Measurements from ENCODE around the gene EXT2. TPM values are rescaled to one million over a fixed set of nuclear protein-coding genes. Genes with fewer than 3 reads are reported as not detected.

The EXT2 gene
- polyA plus RNA-seq, 1 donor, result 51.6 TPM

GRCh38 chr11:44192462-44193100 is 97.1 kb downstream of the EXT2 start:
- no peak for DNase-seq
- 90% methylated on average over 2 of the region's 4 CpGs for WGBS (ENCODE audit: insufficient coverage, low lambda C conversion rate)
- Histone ChIP-seq H3K4me3 (ENCODE audit: low read length) (no peak overlapping the region), H3K27ac (ENCODE audit: low read length) (no peak overlapping the region), H3K27me3 (ENCODE audit: control insufficient read depth, insufficient read depth, low read length) (no peaks in the 10 kb centered on the region), H3K9me3 (ENCODE audit: control insufficient read depth, low read depth, low read length) (peaks cover 10% of the 10 kb centered on the region), H3K36me3 (ENCODE audit: control insufficient read depth, insufficient read depth, low read length) (peaks cover 8% of the 10 kb centered on the region), H3K4me1 (ENCODE audit: control insufficient read depth, insufficient read depth, low read length) (no peaks in the 10 kb centered on the region)

DNA sequence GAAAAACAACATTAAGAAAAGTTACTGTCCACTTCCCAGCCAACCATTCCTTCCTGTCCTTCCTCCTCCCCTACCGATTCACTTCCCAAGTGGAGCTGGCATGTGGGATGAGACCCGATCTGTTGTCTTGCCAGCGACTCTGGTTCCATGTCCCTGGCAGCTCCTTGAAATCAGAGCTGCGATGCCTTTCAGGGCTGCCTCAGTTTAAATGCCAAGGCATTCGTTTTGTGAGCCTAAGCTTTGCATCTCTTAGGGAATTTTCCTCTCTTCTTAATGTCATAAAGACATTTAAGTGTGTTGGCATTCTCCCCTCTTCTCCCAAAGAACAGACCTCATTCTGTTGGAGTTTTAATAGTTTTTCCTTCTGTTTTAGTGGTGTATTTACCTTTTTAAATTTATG is 98.4 kb downstream of the EXT2 start:
- DNase-seq, result no peak
- Histone ChIP-seq H3K4me3 (ENCODE audit: low read length) (no peak overlapping the region), H3K36me3 (ENCODE audit: control insufficient read depth, insufficient read depth, low read length) (peaks cover 8% of the 10 kb centered on the region), H3K27ac (ENCODE audit: low read length) (no peak overlapping the region), H3K4me1 (ENCODE audit: control insufficient read depth, insufficient read depth, low read length) (no peaks in the 10 kb centered on the region), H3K27me3 (ENCODE audit: control insufficient read depth, insufficient read depth, low read length) (no peaks in the 10 kb centered on the region), H3K9me3 (ENCODE audit: control insufficient read depth, low read depth, low read length) (peaks cover 10% of the 10 kb centered on the region)
- WGBS (ENCODE audit: insufficient coverage, low lambda C conversion rate), result no CpG with 5 or more reads among the region's 5 CpGs

- H3K4me1 ChIP-seq (ENCODE audit: control insufficient read depth, insufficient read depth, low read length), result no peaks in the 10 kb centered on the region
- no peak overlapping the region for H3K27ac ChIP-seq (ENCODE audit: low read length)
- peak in 1 of 2 donors; percentile 20 for DNase-seq
- peaks cover 11% of the 10 kb centered on the region for H3K36me3 ChIP-seq (ENCODE audit: control insufficient read depth, insufficient read depth, low read length)
- H3K9me3 ChIP-seq (ENCODE audit: control insufficient read depth, low read depth, low read length), result peaks cover 5% of the 10 kb centered on the region
- WGBS (ENCODE audit: insufficient coverage, low lambda C conversion rate), result 60% methylated on average over 2 of the region's 2 CpGs
- H3K27me3 ChIP-seq (ENCODE audit: control insufficient read depth, insufficient read depth, low read length), result no peaks in the 10 kb centered on the region
- no peak overlapping the region for H3K4me3 ChIP-seq (ENCODE audit: low read length)
Measured at GRCh38 chr11:44198146-44198724, 102.8 kb downstream of the EXT2 start.

DNA sequence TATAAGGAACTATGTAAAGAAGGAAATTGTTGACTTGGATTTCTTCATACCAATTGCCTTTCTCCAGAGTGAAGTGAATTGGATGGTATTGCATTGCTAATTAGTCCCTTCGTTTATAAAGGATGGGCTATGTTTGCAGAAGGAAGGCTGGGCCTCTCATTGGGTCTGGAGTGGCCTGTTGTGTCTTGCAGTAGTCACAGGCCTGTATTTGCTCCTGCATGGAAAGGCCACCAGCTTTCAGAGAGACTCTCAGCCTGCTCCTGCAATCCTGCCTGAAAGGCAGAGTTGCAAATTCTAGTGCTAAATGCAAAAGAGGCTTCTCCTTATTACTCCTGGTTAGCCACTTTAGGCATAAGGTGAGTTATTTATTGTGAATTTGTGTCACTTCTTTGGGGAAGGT is 103.8 kb downstream of the EXT2 start:
- Histone ChIP-seq H3K36me3 (ENCODE audit: control insufficient read depth, insufficient read depth, low read length) (peaks cover 11% of the 10 kb centered on the region), H3K27me3 (ENCODE audit: control insufficient read depth, insufficient read depth, low read length) (no peaks in the 10 kb centered on the region), H3K27ac (ENCODE audit: low read length) (no peak overlapping the region), H3K4me3 (ENCODE audit: low read length) (no peak overlapping the region), H3K4me1 (ENCODE audit: control insufficient read depth, insufficient read depth, low read length) (no peaks in the 10 kb centered on the region), H3K9me3 (ENCODE audit: control insufficient read depth, low read depth, low read length) (peaks cover 5% of the 10 kb centered on the region)
- WGBS (ENCODE audit: insufficient coverage, low lambda C conversion rate), result no CpG with 5 or more reads among the region's 1 CpG
- DNase-seq, result no peak

- H3K9me3 ChIP-seq (ENCODE audit: control insufficient read depth, low read depth, low read length), result peaks cover 5% of the 10 kb centered on the region
- no CpG with 5 or more reads among the region's 4 CpGs for WGBS (ENCODE audit: insufficient coverage, low lambda C conversion rate)
- H3K27me3 ChIP-seq (ENCODE audit: control insufficient read depth, insufficient read depth, low read length), result no peaks in the 10 kb centered on the region
- H3K27ac ChIP-seq (ENCODE audit: low read length), result no peak overlapping the region
- no peak for DNase-seq
- peaks cover 11% of the 10 kb centered on the region for H3K36me3 ChIP-seq (ENCODE audit: control insufficient read depth, insufficient read depth, low read length)
- no peak overlapping the region for H3K4me3 ChIP-seq (ENCODE audit: low read length)
- no peaks in the 10 kb centered on the region for H3K4me1 ChIP-seq (ENCODE audit: control insufficient read depth, insufficient read depth, low read length)
Measured at GRCh38 chr11:44199816-44200215, 104.3 kb downstream of the EXT2 start.

DNA sequence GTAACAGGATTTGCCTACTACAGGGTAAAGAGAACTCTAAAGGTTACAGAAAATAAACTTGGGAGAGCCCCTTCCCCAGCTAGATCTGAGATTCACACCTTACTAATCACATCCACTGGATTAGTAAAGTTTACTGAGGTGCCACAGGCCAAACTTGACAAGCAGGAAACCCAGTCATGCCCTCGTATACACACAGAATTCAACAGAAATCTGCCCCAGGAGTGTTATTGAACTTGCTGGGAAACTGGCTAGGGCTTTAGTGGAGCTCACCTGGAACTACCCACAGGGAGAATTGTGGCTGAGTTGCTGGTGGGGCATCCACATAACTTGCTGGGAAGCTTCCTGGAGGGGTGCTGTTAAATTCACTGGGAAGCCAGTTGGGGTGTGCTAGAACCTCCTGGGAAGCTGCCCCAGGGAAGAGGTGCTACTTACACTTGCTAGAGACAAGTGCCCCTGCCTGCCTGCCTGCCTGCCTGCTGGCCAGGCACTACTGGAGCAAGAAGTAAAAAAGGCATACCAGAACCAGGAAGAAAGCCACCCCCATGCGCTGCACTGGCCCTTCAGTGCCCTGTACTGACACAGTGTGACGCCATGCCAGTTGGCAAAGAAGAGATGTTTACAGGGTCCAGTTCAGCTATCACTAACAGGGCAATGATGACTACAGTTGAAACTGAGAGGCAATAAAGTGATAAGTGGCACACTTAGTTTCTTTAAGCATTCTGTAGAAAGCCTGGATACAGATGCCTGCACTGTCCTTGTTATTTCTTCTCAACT is 108.0 kb downstream of the EXT2 start:
- Histone ChIP-seq H3K9me3 (ENCODE audit: control insufficient read depth, low read depth, low read length) (no peaks in the 10 kb centered on the region), H3K27me3 (ENCODE audit: control insufficient read depth, insufficient read depth, low read length) (no peaks in the 10 kb centered on the region), H3K27ac (ENCODE audit: low read length) (no peak overlapping the region), H3K4me1 (ENCODE audit: control insufficient read depth, insufficient read depth, low read length) (no peaks in the 10 kb centered on the region), H3K4me3 (ENCODE audit: low read length) (no peak overlapping the region), H3K36me3 (ENCODE audit: control insufficient read depth, insufficient read depth, low read length) (peaks cover 17% of the 10 kb centered on the region)
- no CpG with 5 or more reads among the region's 3 CpGs for WGBS (ENCODE audit: insufficient coverage, low lambda C conversion rate)
- peak; percentile 13 to 31 for DNase-seq

DNA sequence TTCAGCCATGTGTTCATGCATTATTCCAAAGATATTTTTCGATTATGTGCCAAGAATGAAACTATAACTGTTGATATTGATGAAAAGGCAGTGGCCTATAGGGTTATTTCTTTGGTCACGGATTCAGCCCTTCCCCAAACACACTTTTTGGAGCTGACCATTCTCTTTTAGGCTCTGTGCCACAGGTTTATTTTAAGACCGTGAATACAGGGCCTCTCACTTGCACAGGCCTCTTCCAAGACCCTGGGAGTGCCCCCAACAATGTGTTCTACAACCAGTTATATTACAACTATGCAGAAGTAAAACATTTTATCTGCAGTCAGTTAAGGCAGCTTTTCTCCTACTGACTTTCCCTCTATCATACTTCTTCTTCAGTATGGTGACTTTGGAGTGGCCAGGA is 109.9 kb downstream of the EXT2 start:
- DNase-seq, result no peak
- Histone ChIP-seq H3K27me3 (ENCODE audit: control insufficient read depth, insufficient read depth, low read length) (no peaks in the 10 kb centered on the region), H3K4me1 (ENCODE audit: control insufficient read depth, insufficient read depth, low read length) (no peaks in the 10 kb centered on the region), H3K4me3 (ENCODE audit: low read length) (no peak overlapping the region), H3K27ac (ENCODE audit: low read length) (no peak overlapping the region), H3K36me3 (ENCODE audit: control insufficient read depth, insufficient read depth, low read length) (peaks cover 17% of the 10 kb centered on the region), H3K9me3 (ENCODE audit: control insufficient read depth, low read depth, low read length) (no peaks in the 10 kb centered on the region)
- 86% methylated on average over 1 of the region's 3 CpGs for WGBS (ENCODE audit: insufficient coverage, low lambda C conversion rate)

DNA sequence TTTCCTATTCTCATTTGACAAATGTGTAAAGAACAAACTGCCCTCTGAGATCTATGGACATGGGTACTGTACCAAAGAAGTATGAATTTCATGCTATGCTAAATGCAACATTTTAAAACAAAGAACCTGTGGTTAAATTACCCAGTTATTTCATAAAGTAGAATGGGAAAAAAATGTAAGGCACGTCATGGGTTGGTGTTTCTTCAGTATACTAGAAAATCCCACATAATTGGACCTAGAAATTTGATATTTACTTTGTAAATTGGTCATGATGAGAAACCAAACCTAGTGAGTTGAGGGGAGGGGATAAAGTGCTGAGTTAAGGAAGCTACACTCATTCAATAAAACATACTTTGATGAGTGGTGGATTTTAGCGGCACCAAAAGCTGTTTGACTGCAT is 110.4 kb downstream of the EXT2 start:
- Histone ChIP-seq H3K9me3 (ENCODE audit: control insufficient read depth, low read depth, low read length) (no peaks in the 10 kb centered on the region), H3K4me1 (ENCODE audit: control insufficient read depth, insufficient read depth, low read length) (no peaks in the 10 kb centered on the region), H3K27ac (ENCODE audit: low read length) (no peak overlapping the region), H3K4me3 (ENCODE audit: low read length) (no peak overlapping the region), H3K36me3 (ENCODE audit: control insufficient read depth, insufficient read depth, low read length) (peaks cover 17% of the 10 kb centered on the region), H3K27me3 (ENCODE audit: control insufficient read depth, insufficient read depth, low read length) (no peaks in the 10 kb centered on the region)
- 100% methylated on average over 1 of the region's 2 CpGs for WGBS (ENCODE audit: insufficient coverage, low lambda C conversion rate)
- DNase-seq, result no peak

DNA sequence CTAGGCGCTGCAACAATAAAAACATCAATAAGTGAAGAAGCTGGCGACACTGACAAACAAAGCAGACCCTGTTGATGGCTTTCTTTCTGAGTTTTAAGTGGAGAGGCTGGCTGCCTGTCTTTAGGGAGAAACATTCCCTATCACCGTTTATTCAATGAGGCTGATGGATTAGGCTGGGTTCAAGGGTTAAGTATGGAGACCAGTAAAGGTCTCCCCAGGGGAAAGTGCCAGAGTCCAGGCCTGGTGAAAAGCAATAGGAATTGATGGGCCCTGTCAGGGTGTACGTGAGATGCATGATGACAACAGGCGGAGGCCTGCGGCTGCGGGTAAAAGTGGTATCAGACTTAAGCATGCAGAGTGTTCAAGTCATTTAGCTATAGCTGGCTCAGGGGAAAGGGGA is 111.8 kb downstream of the EXT2 start:
- Histone ChIP-seq H3K4me1 (ENCODE audit: control insufficient read depth, insufficient read depth, low read length) (no peaks in the 10 kb centered on the region), H3K27ac (ENCODE audit: low read length) (no peak overlapping the region), H3K36me3 (ENCODE audit: control insufficient read depth, insufficient read depth, low read length) (peaks cover 12% of the 10 kb centered on the region), H3K27me3 (ENCODE audit: control insufficient read depth, insufficient read depth, low read length) (no peaks in the 10 kb centered on the region), H3K9me3 (ENCODE audit: control insufficient read depth, low read depth, low read length) (peaks cover 6% of the 10 kb centered on the region), H3K4me3 (ENCODE audit: low read length) (no peak overlapping the region)
- no peak for DNase-seq
- no CpG with 5 or more reads among the region's 7 CpGs for WGBS (ENCODE audit: insufficient coverage, low lambda C conversion rate)

DNA sequence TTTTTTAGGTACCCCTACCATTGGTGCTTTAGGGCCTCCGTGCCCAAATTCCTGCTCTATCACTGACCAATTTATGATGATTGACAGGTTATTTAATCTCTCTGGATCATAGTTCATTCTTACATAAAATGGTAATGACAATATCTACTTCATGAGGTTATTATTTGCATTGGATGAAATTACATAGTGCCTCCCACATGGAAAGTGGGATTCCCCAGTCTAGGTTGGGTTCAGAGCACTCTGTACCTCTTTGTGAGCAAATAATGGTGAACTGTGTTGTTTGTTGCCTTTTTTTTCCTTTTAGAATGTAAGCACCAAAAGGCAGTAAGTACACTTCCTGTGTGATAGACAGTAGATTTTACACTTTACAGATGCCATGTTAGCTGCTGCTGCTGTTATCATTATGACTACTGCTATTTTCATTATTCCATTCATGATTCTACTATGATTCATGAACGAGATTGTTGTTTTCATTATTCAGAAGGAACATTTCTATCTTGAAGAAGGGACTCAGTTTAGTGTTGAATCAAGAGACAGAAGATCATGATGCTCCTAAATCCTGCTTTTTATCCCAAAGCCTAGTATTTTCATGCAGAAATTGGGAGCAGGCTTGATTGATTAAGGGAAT is 113.6 kb downstream of the EXT2 start:
- DNase-seq, result no peak
- Histone ChIP-seq H3K4me3 (ENCODE audit: low read length) (no peak overlapping the region), H3K27me3 (ENCODE audit: control insufficient read depth, insufficient read depth, low read length) (no peaks in the 10 kb centered on the region), H3K27ac (ENCODE audit: low read length) (no peak overlapping the region), H3K9me3 (ENCODE audit: control insufficient read depth, low read depth, low read length) (peaks cover 6% of the 10 kb centered on the region), H3K4me1 (ENCODE audit: control insufficient read depth, insufficient read depth, low read length) (no peaks in the 10 kb centered on the region), H3K36me3 (ENCODE audit: control insufficient read depth, insufficient read depth, low read length) (peaks cover 8% of the 10 kb centered on the region)
- no CpG with 5 or more reads among the region's 2 CpGs for WGBS (ENCODE audit: insufficient coverage, low lambda C conversion rate)
